SK-N-SH (cell line): Measurements from ENCODE around the gene STON2.

Source experiments
- ELF1 ChIP-seq: IDR thresholded peaks from 2 replicates; pipeline ENCODE4 v1.4.0; 2012
- EP300 ChIP-seq, 2 experiments: IDR thresholded peaks; 2 replicates each; pipeline versions ENCODE4 v1.4.0 to v1.6.1; 2012; ENCODE audit warnings: borderline replicate concordance in 1 of 2, low read depth in 1 of 2, low read length in 1 of 2
- EZH2phosphoT487 ChIP-seq: fragments of 200-600 bp; sonication (generic); IDR thresholded peaks from 2 replicates; pipeline ENCODE4 v1.6.1; 2017; ENCODE audit warnings: low read depth, mixed run types, mild to moderate bottlenecking, antibody characterized with exemption, moderate library complexity, borderline replicate concordance
- FOXJ3 ChIP-seq: sonication (generic); formaldehyde crosslinking; IDR thresholded peaks from 2 replicates; pipeline ENCODE4 v1.5.1; 2020; ENCODE audit warnings: mild to moderate bottlenecking, missing genetic modification reagents
- GABPA ChIP-seq: IDR thresholded peaks from 2 replicates; pipeline ENCODE4 v1.4.0; 2012; ENCODE audit warnings: low read depth, mild to moderate bottlenecking
- GATA2 ChIP-seq: sonication (generic); formaldehyde crosslinking; IDR thresholded peaks from 2 replicates; pipeline ENCODE4 v1.5.0; 2020; ENCODE audit warnings: mild to moderate bottlenecking, missing genetic modification reagents
- IRF3 ChIP-seq: fragments of 150-350 bp; IDR thresholded peaks from 2 replicates; pipeline ENCODE4 v1.6.1; 2016; ENCODE audit warnings: mild to moderate bottlenecking, low read depth, low read length
- MXI1 ChIP-seq: IDR thresholded peaks from 2 replicates; pipeline ENCODE4 v1.6.1; 2012; ENCODE audit warnings: mild to moderate bottlenecking, low read depth, low read length, improper control_type of control experiment
- RAD21 ChIP-seq: IDR thresholded peaks from 2 replicates; pipeline ENCODE4 v1.6.1; 2012; ENCODE audit warnings: mild to moderate bottlenecking, low read length
- TAF1 ChIP-seq: IDR thresholded peaks from 2 replicates; pipeline ENCODE4 v1.6.1; 2012; ENCODE audit warnings: low read depth, mild to moderate bottlenecking, low read length, moderate library complexity, borderline replicate concordance
- YY1 ChIP-seq: IDR thresholded peaks from 2 replicates; pipeline ENCODE4 v1.4.0; 2012; ENCODE audit warnings: low read depth, mild to moderate bottlenecking
- TF ChIP-seq, protein P1 (sequence below): fragments of 200-600 bp; sonication (generic); IDR thresholded peaks from 2 replicates; pipeline ENCODE4 v1.6.1; 2017; ENCODE audit warnings: antibody characterized with exemption, mild to moderate bottlenecking, moderate library complexity
- TF ChIP-seq, protein P2 (sequence below): IDR thresholded peaks from 2 replicates; pipeline ENCODE4 v1.4.0; 2012; ENCODE audit warnings: low read depth, borderline replicate concordance
- TF ChIP-seq, protein P3 (sequence below): IDR thresholded peaks from 2 replicates; pipeline ENCODE4 v1.4.0; 2012; ENCODE audit warnings: low read depth

GRCh38 chr14:81243499-81243898, 156.6 kb downstream of the STON2 start:
- TF ChIP-seq EP300 (IDR thresholded peaks at IDR 0.05; ENCODE audit: borderline replicate concordance in 1 of 2, low read depth in 1 of 2, low read length in 1 of 2) (no peak), EZH2phosphoT487 (no peak), FOXJ3 (CRISPR knock-in tag) (no peak), MXI1 (no peak), GABPA (no peak), YY1 (no peak), ELF1 (no peak), IRF3 (no peak), RAD21 (no peak), TAF1 (no peak), GATA2 (CRISPR knock-in tag) (no peak)
- TF ChIP-seq, protein P1, sequence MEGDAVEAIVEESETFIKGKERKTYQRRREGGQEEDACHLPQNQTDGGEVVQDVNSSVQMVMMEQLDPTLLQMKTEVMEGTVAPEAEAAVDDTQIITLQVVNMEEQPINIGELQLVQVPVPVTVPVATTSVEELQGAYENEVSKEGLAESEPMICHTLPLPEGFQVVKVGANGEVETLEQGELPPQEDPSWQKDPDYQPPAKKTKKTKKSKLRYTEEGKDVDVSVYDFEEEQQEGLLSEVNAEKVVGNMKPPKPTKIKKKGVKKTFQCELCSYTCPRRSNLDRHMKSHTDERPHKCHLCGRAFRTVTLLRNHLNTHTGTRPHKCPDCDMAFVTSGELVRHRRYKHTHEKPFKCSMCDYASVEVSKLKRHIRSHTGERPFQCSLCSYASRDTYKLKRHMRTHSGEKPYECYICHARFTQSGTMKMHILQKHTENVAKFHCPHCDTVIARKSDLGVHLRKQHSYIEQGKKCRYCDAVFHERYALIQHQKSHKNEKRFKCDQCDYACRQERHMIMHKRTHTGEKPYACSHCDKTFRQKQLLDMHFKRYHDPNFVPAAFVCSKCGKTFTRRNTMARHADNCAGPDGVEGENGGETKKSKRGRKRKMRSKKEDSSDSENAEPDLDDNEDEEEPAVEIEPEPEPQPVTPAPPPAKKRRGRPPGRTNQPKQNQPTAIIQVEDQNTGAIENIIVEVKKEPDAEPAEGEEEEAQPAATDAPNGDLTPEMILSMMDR: no peak
- TF ChIP-seq, protein P2, sequence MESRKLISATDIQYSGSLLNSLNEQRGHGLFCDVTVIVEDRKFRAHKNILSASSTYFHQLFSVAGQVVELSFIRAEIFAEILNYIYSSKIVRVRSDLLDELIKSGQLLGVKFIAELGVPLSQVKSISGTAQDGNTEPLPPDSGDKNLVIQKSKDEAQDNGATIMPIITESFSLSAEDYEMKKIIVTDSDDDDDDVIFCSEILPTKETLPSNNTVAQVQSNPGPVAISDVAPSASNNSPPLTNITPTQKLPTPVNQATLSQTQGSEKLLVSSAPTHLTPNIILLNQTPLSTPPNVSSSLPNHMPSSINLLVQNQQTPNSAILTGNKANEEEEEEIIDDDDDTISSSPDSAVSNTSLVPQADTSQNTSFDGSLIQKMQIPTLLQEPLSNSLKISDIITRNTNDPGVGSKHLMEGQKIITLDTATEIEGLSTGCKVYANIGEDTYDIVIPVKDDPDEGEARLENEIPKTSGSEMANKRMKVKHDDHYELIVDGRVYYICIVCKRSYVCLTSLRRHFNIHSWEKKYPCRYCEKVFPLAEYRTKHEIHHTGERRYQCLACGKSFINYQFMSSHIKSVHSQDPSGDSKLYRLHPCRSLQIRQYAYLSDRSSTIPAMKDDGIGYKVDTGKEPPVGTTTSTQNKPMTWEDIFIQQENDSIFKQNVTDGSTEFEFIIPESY: no peak
- TF ChIP-seq, protein P3, sequence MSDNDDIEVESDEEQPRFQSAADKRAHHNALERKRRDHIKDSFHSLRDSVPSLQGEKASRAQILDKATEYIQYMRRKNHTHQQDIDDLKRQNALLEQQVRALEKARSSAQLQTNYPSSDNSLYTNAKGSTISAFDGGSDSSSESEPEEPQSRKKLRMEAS: no peak
